KBM-7 (cell line): ENCODE measurements around the gene TMEM158.
A peak's percentile ranks its signal among the peaks of the same experiment; 100 is the strongest.

ENCODE experiments used
- DNase-seq: peaks from one replicate; pipeline ENCODE4 v3.0.0-alpha.2; 2015
- in situ Hi-C: fragments of 300-500 bp; cut with MboI; formaldehyde crosslinking; loops from 2 replicates; pipeline ENCODE4 v1.14.3; 2020; ENCODE audit warnings: low sequenced_read_pairs, low pct_unique_long_range_greater_than_20kb, mixed read lengths

The TMEM158 gene

DNA sequence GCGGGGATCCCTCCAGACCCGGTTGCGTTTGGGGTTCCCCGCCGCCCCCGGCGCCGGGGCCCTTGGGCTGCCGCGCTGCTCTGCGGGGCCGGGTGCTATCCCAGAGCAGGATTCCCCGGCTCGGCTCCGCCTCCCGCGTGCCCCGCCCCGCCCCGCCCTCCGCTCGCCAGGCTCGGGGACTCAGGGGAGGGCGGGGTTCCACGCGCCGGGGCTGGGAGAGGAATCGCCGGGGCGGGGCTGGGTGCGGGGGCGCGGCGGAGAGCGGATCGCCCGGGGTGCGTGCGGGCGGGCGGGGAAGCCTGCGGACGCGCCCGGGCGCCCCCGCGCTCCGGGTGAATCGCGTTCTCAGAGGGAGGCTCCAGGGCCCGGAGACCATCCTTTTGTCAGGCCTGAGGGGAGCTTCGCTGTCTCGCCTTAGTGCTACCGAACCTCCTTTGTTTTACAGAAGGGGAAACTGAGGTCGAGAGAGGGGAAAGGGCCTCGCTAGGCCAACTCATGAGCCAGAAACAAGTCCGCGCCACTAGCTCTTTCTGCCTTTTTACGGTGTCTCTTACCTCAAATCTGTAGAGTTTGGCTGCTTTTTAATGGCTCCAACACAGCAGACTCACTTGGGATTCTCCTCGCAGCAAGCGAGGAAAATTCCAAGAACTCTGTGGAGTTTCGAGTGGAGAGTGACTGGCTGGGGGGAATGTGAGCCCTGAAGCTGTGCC lies at the start of gene TMEM158:
TMEM158 (minus strand) TSS at position 82 of the 710 bp plus-strand sequence. CDS start 260 bp downstream, outside the sequence.
- peak; percentile 27 for DNase-seq

GRCh38 chr3:45275006-45275704 lies 49.1 kb upstream of the TMEM158 start:
- in situ Hi-C loops, result no loop called here

More for the DNA sequence above, at the start of gene TMEM158:
- in situ Hi-C loops, result loop anchor here (10.0 kb wide), 1 partner anchor 268 kb away; no protein-coding TSS in a partner anchor

DNA sequence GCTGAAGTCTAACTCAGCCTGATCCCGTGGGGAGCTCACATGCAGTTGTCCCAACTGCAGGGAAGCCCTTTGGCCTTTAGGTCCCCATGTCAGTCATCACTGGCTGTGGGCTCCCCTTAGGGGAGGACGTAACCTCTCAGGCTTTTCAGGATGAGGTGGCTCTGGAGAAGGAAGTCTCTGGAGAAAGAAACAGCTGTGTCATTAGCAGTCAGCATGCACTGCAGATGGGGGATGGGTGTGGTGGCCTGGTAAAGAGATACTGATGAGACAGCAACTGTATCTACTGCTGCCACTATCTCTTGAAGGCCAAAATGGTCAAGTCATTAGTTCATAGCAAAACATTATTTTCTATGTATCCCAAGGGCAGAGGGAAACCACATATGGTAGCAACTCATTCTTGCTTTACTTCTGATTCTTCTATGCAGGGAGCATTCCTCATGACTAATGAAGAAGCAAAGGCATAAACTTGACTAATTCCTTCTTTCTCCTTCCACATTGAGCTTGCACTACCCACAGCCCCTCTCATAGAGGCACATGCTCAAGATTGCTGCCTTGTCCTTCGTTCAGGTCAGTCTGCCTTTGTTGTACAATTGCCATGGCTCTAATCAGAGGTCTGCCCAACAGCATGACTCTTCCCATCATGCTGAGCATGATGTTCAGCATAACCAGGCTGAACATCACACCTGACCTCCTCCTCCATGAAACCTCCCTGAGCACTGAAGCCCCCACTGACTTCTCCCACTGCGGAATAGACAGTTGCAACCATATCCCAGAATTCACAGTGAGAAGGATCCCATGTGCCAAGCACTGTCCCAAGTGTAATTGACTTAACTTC lies 47.8 kb upstream of the TMEM158 start:
- in situ Hi-C loops, result no loop called here
- no peak for DNase-seq

More at GRCh38 chr3:45275006-45275704, 49.1 kb upstream of the TMEM158 start:
- no peak for DNase-seq

DNA sequence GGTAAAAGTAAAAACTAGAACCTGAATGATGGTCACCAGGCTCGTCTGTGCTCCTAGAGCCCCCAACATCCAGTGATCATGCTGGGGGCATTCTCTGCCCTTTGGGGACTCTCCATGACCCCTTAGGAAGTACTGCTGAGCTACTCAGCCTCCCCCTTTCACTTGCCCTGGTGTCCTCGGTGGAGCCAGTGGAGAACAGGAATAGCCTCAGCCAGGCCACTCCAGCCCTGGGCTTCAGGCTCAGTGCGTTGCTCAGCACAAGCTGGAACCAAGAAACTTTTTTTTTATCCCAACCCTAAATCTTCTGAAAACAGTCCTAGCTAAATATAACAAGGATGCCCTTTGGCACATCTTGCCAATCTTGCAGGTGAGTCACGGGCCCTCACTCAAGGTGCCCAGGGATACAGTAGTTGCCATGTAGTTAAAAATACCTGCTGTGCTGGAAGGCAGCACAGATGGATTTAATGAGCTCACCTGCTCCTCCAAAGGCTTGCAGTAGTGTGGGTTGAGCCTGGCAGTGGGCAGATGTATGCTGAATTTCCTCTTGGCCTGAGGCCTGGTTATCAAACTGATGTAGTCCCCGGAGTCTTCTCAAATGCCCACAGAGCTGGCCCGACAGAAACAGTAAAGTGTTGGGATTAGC lies 46.9 kb upstream of the TMEM158 start:
- in situ Hi-C loops, result no loop called here
- no peak for DNase-seq

- in situ Hi-C loops, result no loop called here
- DNase-seq, result no peak
Measured at GRCh38 chr3:45272032-45272810, 46.1 kb upstream of the TMEM158 start.

GRCh38 chr3:45269952-45270351 lies 43.9 kb upstream of the TMEM158 start:
- no peak for DNase-seq
- in situ Hi-C loops, result no loop called here

DNA sequence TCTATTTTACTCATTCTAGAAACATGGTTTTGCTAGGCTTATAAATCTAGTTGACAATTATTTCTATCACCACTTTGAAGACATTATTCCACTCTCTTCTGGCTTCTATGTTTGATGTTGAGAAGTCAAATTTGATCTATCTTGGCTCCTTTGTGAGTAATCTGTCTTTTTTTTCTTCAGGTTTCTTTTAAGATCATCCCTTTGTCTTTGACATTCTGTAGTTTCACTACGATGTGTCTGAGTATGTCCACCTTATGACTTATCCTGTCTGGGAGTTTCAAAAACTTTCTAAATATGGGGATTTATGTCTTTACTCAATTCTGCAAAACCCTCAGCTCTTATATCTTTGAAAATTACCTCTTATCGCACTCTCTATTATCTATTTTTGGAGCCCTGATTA lies 41.0 kb upstream of the TMEM158 start:
- in situ Hi-C loops, result no loop called here
- DNase-seq, result no peak

DNA sequence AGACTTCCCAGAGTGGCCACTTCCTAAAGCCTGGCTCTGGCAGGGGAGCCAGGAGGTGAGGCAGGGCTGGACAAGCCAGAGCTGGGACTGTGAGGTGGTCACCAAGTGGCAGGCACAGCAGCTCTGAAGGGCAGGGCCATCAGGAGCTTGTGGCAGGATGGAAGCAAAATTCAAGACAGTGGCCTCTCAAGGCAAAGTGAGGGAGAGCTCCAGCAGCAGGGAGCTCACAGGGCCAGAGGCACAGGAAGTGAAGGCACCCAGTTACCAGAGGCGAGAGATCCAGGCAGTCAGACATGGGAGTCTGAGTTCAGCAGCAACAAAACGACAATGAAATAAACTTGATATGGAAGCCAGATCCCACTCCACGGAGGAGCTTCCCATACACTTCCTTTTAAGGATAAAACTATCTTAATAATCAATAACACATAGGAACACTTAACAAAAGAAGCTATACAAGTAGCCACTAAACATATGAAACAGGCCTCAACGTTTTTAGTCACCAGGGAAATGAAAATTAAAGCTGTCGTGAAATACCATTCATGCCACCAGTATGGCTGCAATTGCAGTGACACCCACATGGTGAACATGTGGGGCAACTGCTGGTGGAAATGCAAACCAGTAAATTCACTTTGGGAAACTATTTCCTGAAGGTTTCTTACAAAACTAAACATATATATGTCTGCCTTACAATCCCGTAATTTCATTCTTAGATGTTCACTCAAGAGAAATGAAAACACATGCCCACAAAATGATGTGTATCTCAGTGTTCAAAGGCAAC lies 35.4 kb upstream of the TMEM158 start:
- DNase-seq, result no peak
- in situ Hi-C loops, result no loop called here

- no peak for DNase-seq
- in situ Hi-C loops, result no loop called here
Measured at GRCh38 chr3:45259133-45259532, 33.0 kb upstream of the TMEM158 start.

DNA sequence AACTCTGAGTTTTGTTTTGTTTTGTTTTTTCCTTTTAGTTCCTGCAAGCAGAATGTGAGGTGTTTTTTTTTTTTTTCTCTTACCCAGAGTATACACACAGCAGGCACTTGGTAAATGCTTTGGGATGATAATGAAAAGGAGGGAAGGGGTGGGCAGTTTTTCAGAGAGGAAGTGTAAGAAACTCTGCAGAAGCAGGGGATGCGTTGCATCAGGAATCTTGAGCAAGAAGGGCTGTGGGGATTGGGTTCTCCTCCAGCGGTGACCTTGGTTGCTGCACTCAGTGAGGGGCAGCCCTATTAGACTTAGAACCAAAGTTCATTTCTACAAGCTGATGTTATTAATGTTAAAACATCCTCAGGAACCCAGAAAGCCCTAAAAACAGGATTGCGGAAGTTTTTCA lies 32.2 kb upstream of the TMEM158 start:
- no peak for DNase-seq
- in situ Hi-C loops, result no loop called here

GRCh38 chr3:45253316-45253715 lies 27.2 kb upstream of the TMEM158 start:
- DNase-seq, result no peak
- in situ Hi-C loops, result no loop called here

- in situ Hi-C loops, result no loop called here
- DNase-seq, result no peak
Measured at GRCh38 chr3:45252826-45253225, 26.7 kb upstream of the TMEM158 start.

DNA sequence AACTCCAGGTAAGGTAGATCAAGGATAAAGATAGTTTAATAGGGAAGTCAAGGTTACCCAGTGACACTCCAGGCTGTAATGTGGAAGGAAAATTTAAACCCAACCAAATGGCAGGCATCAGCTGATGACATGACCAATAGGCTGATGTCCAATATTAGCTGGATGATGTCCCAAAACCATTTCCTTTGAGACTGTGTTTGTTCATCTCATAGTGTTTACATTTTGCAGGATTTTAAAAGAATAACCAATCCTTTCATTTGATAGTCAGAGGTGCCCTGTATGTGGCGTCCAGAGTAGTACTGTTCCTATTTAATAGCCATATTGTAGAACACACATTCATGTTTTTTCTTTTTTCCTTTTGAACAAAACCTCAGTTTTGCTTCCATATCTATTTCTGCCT lies 23.3 kb upstream of the TMEM158 start:
- in situ Hi-C loops, result no loop called here
- DNase-seq, result no peak

GRCh38 chr3:45246241-45246640 lies 20.2 kb upstream of the TMEM158 start:
- in situ Hi-C loops, result no loop called here
- DNase-seq, result no peak

DNA sequence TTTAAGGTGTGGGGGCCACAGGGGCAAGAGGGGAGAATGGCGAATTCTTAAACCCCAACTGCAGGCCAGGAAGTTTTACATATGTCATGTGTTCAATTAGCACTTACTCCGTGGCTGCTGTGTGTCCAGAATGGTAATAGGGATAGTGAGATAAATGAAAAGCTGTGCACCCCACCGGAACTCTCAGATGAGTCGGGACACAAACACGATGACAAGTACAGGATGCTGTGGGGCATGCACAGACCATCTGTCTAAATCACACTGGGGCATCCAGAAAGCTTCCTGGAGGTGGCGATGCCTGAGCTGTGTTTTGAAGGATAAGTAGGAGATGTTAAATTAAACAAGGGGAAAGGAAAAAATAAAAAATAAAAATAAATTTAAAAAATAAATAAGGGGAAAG lies 18.3 kb upstream of the TMEM158 start:
- no peak for DNase-seq

DNA sequence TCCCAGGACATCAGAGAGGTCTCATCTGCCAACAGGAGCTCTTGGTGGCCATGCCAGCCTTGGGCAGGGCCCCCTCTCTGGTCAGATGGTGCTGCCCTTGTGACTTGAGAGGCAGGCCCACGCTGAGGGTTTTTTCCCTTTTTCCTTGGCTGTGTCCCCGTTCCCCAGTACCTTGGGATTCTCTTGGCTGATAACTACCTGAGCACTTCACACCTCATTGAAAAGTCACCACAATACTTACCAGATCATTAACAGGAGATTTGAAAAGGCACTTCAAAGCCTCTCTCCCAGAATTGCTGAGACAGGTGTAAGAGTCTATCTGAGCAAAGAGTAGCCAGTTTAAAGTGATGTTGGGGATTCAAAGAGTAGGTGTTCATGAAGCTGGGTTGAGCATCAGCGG lies 15.1 kb upstream of the TMEM158 start:
- DNase-seq, result no peak
- in situ Hi-C loops, result no loop called here

More for the DNA sequence above, 18.3 kb upstream of the TMEM158 start:
- in situ Hi-C loops, result no loop called here

GRCh38 chr3:45240292-45240691 lies 14.2 kb upstream of the TMEM158 start:
- DNase-seq, result no peak
- in situ Hi-C loops, result no loop called here

GRCh38 chr3:45239254-45239653 lies 13.2 kb upstream of the TMEM158 start:
- in situ Hi-C loops, result no loop called here
- no peak for DNase-seq
